DMS153 treated with DMSO at 0.1 percent for 48 hours (cell line): Measurements from ENCODE around the gene CABP5.

Experiments
- DNase-seq: peaks from one replicate; lab custom pipeline; 2025; ENCODE audit not compliant: unreplicated experiment; lab: John Stamatoyannopoulos, UW

Gene CABP5

DNA sequence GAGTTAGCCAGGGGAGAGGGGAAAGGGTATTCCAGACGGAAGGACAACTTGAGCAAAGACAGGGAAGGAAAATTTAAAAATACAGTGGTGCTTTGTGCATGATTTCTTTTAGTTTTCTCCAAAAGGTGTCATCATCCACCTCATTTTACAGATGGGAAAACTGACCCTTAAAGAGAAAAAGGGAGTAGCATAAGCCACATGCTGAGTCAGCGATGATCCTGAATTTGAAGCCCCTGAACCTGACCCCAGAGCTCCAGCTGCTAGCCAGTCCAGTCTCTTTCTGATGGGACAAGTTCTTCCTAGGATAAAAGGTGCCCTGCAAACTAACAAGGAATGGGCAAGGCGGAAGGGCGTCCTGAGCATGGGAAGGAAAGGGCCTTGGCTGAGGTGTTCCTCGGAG, 10.3 kb downstream of the CABP5 start:
- no peak for DNase-seq

DNA sequence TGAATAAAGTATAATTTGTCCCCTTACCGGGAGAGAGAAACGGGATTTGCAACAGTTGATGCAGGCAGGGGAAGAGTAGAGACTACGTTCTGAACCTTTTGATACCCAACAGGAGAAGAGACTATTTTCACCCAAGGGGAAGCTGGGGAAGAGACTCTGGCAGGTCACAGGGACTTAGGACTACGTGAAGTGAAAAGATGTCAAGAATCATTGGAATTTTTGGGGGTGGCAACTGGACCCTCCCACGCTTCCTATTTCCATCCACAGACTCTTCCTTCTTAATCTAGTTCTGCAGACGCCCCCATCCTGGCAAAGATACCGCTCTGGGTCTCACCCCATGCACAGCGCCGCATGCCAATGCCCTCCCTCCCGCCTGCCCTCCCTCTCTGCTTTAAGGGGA, 13.8 kb downstream of the CABP5 start:
- no peak for DNase-seq

GRCh38 chr19:48029431-48029830, 14.4 kb downstream of the CABP5 start:
- no peak for DNase-seq

- no peak for DNase-seq
These were observed 18.4 kb downstream of the CABP5 start for GRCh38 chr19:48025480-48025879.

DNA sequence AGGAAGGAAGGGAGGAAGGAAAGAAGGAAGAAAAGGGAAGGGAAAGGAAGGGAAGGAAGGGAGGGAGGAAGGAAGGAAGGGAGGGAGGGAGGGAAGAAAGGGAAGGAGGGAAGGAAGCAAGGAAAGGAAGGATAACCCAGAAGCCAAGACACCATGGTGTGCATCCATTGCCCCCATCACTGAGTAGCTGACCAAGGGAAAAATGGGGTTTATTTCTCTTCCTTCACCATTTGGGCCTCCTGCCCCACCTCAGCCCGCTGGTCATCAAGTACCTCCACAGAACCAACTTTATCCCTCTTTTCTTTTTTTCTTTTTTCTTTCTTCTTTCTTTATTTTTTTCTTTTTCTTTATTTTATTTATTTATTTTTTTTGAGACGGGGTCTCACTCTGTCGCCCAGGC, 20.4 kb downstream of the CABP5 start:
- DNase-seq, result no peak

- no peak for DNase-seq
These were observed 20.9 kb downstream of the CABP5 start for GRCh38 chr19:48023011-48023410.

- DNase-seq, result no peak
These were observed 23.2 kb downstream of the CABP5 start for GRCh38 chr19:48020686-48021085.

GRCh38 chr19:48010932-48011758, 32.7 kb downstream of the CABP5 start:
- no peak for DNase-seq

DNA sequence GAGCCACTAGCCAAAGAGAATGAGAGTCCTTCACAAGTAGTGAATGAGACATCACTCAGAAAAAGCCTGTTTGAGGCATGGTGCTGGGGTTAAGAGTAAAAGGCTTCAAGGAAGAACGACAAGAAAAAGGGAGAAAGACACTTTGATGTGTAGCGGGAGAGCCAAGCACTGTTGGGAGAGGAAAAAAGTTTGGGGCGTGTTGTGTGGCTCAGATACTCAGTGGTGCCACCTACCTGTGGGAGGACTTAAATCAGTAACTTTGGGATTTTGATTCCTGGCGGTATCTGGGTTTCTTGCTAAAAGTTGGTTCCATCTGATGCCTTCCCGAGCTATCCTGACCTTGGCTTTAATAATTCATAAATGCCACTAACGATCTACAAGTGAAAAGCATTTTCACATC, 37.1 kb downstream of the CABP5 start:
- no peak for DNase-seq

DNA sequence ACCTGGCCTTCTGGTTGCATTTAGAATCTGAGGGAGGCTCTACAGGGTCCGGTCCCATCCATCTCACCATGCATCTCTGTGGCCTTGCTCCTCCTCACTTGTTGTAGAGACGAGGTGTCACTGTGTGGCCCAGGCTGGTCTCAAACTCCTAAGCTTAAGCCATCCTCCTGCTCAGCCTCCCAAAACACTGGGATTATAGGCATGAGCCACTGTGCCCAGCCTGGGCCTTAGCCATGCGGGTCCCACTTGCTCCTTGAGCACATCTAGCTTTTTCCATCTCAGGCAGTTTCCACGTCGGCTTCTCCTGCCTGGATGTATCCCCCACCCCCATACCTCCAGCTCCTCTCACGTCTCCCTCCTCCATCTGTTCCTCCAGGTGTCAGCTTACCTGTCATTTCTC, 39.6 kb downstream of the CABP5 start:
- DNase-seq, result no peak

GRCh38 chr19:48000846-48001245, 43.0 kb downstream of the CABP5 start:
- no peak for DNase-seq

DNA sequence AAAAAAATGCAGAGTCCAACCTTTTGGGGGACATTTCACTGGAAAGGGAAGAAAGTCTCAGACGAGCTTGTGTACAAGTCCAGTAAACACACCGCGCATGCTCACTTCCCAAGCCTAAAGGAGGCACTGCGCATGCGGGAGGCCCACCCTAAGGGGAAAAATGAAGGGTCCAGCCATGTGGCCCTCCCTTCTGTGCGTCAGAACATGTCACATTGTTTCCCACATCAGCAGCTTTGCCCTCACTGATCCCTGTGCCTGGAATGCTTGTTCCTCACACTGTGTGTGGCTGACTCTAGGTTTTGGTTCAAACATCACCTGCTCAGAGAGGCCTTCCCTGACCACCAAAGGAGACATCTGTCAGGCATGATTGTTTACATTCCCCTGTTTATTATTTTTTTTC, 45.1 kb downstream of the CABP5 start:
- no peak for DNase-seq

DNA sequence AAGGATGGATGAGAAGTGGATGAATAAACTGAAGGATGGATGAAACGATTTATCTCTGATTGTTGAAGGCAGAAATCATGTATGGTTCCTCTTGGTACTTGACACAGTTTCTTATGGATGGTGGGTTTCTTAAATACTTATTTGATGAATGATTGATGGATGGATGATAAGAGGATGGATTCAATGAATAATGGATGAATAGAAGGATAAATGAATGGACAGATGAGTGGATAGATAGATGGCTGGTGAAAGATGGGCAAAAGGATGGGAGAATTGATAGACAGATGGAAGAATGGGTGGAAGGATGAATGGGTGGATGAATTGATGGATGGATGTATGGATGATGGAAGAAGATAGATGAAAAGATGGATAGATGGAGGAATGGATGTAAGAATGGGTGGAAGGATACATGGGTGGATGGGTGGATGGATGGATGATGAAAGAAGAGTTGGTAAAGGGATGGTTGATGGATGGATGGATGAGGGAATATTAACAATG, 47.6 kb downstream of the CABP5 start:
- no peak for DNase-seq

- no peak for DNase-seq
These were observed 49.6 kb downstream of the CABP5 start, which contains the start of gene ELSPBP1 for GRCh38 chr19:47994209-47994802. Gene ELSPBP1, plus strand, starts transcription at chr19:47994632. Its CDS starts 14,036 bp downstream, at chr19:48008668.

DNA sequence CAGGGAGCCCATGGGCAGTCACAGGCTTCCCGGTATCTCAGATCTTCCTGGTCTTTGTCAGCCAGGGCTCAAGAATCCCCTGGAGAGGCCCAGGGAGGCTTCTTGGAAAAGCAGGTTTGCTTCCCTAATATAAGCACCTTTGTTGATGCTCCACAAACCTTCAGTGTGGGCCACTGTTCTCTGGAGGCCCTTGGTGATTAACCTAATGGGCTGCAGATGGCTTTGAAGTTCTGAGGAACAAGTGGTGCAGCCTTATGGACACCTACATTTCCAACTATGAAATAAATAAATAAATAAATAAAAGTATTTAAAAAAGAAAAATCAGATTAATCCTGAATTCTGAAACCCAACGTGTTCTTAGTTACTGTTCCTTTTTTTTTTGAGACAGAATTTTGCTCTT, 51.8 kb downstream of the CABP5 start, which contains the start of gene BSPH1:
TSS of gene BSPH1 (minus strand) at position 101 of the 400 bp plus-strand sequence. CDS start at position 12, 89 bp downstream.
- no peak for DNase-seq

DNA sequence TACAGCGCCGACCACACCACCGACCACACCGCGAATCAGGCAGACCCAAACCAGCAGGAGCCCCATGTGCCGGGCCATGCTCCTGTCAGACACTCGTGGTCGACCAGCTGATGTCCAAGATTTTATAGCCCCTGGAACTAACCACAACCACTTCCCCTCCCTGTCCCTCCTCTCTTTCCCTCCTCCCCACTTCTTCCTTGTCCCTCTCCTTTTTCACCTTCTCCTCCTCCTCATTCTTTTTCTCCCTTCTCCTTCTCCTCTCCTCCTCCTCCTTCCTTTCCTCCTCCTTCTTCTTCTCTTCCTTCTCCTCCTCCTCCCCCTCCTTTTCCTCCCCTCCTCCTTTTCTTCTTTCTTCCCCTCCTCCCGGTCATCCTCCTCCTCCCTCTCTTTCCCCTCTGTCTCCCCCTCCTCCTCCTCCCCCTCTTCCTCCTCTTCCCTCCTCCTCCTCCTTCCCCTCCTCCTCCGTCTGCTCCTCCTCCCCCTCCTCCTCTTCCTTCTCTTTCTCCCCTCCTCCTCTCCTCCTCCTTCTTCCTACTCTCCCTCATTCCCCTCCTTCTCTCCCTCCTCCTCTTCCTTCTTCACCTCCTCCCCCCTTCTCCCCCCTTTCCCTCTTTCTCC, 52.6 kb downstream of the CABP5 start:
- DNase-seq, result no peak
